ENCODE measurements around the gene TLR9.
"Not testable (repeated sequence)": the region's sequence is repeated elsewhere in the genome, so short reads cannot be mapped to it uniquely, and the experiment has no call there.

The TLR9 gene

GRCh38 chr3:52225452-52226228 is at the start of gene TLR9:
TSS of gene TLR9 (minus strand) at chr3:52225645. CDS start at chr3:52225529, 116 bp downstream.
- in situ Hi-C loops (cut with MboI; ENCODE audit: low sequenced_read_pairs) = no loop called here

GRCh38 chr3:52274781-52275180 is 49.3 kb upstream of the TLR9 start:
- in situ Hi-C loops (cut with MboI; ENCODE audit: low sequenced_read_pairs) = not testable (repeated sequence)

- in situ Hi-C loops (cut with MboI; ENCODE audit: low sequenced_read_pairs) = no loop called here
Observed at GRCh38 chr3:52272831-52273230, 47.4 kb upstream of the TLR9 start.

- in situ Hi-C loops (cut with MboI; ENCODE audit: low sequenced_read_pairs) = not testable (repeated sequence)
Observed at GRCh38 chr3:52272172-52272571, 46.7 kb upstream of the TLR9 start.

- in situ Hi-C loops (cut with MboI; ENCODE audit: low sequenced_read_pairs) = no loop called here
Observed at GRCh38 chr3:52270252-52270754, 44.9 kb upstream of the TLR9 start.

- in situ Hi-C loops (cut with MboI; ENCODE audit: low sequenced_read_pairs) = no loop called here
Observed at GRCh38 chr3:52269776-52270175, 44.3 kb upstream of the TLR9 start.

GRCh38 chr3:52268036-52268435 is 42.6 kb upstream of the TLR9 start:
- in situ Hi-C loops (cut with MboI; ENCODE audit: low sequenced_read_pairs) = no loop called here

- in situ Hi-C loops (cut with MboI; ENCODE audit: low sequenced_read_pairs) = no loop called here
Observed at GRCh38 chr3:52265387-52265786, 39.9 kb upstream of the TLR9 start.

- in situ Hi-C loops (cut with MboI; ENCODE audit: low sequenced_read_pairs) = no loop called here
Observed at GRCh38 chr3:52262447-52262846, 37.0 kb upstream of the TLR9 start.

- in situ Hi-C loops (cut with MboI; ENCODE audit: low sequenced_read_pairs) = no loop called here
Observed at GRCh38 chr3:52259448-52259847, 34.0 kb upstream of the TLR9 start.

GRCh38 chr3:52259035-52259434 is 33.6 kb upstream of the TLR9 start:
- in situ Hi-C loops (cut with MboI; ENCODE audit: low sequenced_read_pairs) = no loop called here

- in situ Hi-C loops (cut with MboI; ENCODE audit: low sequenced_read_pairs) = no loop called here
Observed at GRCh38 chr3:52257911-52258310, 32.5 kb upstream of the TLR9 start.

- in situ Hi-C loops (cut with MboI; ENCODE audit: low sequenced_read_pairs) = no loop called here
Observed at GRCh38 chr3:52256622-52257021, 31.2 kb upstream of the TLR9 start.

- in situ Hi-C loops (cut with MboI; ENCODE audit: low sequenced_read_pairs) = no loop called here
Observed at GRCh38 chr3:52256159-52256558, 30.7 kb upstream of the TLR9 start.

- in situ Hi-C loops (cut with MboI; ENCODE audit: low sequenced_read_pairs) = no loop called here
Observed at GRCh38 chr3:52254608-52255007, 29.2 kb upstream of the TLR9 start.

GRCh38 chr3:52253314-52254304 is 28.2 kb upstream of the TLR9 start:
- in situ Hi-C loops (cut with MboI; ENCODE audit: low sequenced_read_pairs) = no loop called here

- in situ Hi-C loops (cut with MboI; ENCODE audit: low sequenced_read_pairs) = no loop called here
Observed at GRCh38 chr3:52250122-52250521, 24.7 kb upstream of the TLR9 start.

- in situ Hi-C loops (cut with MboI; ENCODE audit: low sequenced_read_pairs) = no loop called here
Observed at GRCh38 chr3:52249683-52250082, 24.2 kb upstream of the TLR9 start.

- in situ Hi-C loops (cut with MboI; ENCODE audit: low sequenced_read_pairs) = no loop called here
Observed at GRCh38 chr3:52248816-52249547, 23.5 kb upstream of the TLR9 start.

- in situ Hi-C loops (cut with MboI; ENCODE audit: low sequenced_read_pairs) = no loop called here
Observed at GRCh38 chr3:52248165-52248541, 22.7 kb upstream of the TLR9 start.
